Measurements from ENCODE around the gene KCNMA1. TPM values are rescaled to one million over a fixed set of nuclear protein-coding genes. Genes with fewer than 3 reads are reported as not detected.

KCNMA1 gene
- total RNA-seq, 1 experiment from 2014 or later = 0.45 TPM

GRCh38 chr10:77474939-77475338 is 162.7 kb downstream of the KCNMA1 start:
- DNase-seq = no peak
- BruUV-seq (replicated peaks) = no TSS peak
- intact Hi-C loops (cut with micrococcal nuclease; ENCODE audit: unreplicated experiment) = no loop called here
- CTCF ChIA-PET = no interaction called here
- peaks cover 39% of the 10 kb centered on the region for H3K27me3 Mint-ChIP-seq (ENCODE audit: unreplicated experiment)
- no peaks in the 10 kb centered on the region for H3K9me3 Mint-ChIP-seq (ENCODE audit: low read depth, unreplicated experiment)
- H3K4me3 Mint-ChIP-seq (ENCODE audit: low read depth, unreplicated experiment) = no peak overlapping the region
- H3K36me3 Mint-ChIP-seq (ENCODE audit: insufficient read depth, unreplicated experiment) = no peaks in the 10 kb centered on the region
- H3K27ac Mint-ChIP-seq (ENCODE audit: unreplicated experiment) = no peak overlapping the region
- no peak for TF ChIP-seq CTCF (IDR thresholded peaks at IDR 0.05; ENCODE audit: unreplicated experiment)
- peaks cover 7% of the 10 kb centered on the region for H3K4me1 Mint-ChIP-seq (ENCODE audit: low read depth, unreplicated experiment)

GRCh38 chr10:77474386-77474785 is 163.2 kb downstream of the KCNMA1 start:
- DNase-seq = no peak
- no peaks in the 10 kb centered on the region for H3K36me3 Mint-ChIP-seq (ENCODE audit: insufficient read depth, unreplicated experiment)
- no peak for TF ChIP-seq CTCF (IDR thresholded peaks at IDR 0.05; ENCODE audit: unreplicated experiment)
- no peak overlapping the region for H3K27ac Mint-ChIP-seq (ENCODE audit: unreplicated experiment)
- H3K4me1 Mint-ChIP-seq (ENCODE audit: low read depth, unreplicated experiment) = peaks cover 1% of the 10 kb centered on the region
- no TSS peak for BruUV-seq (replicated peaks)
- CTCF ChIA-PET = no interaction called here
- H3K9me3 Mint-ChIP-seq (ENCODE audit: low read depth, unreplicated experiment) = no peaks in the 10 kb centered on the region
- peaks cover 33% of the 10 kb centered on the region for H3K27me3 Mint-ChIP-seq (ENCODE audit: unreplicated experiment)
- H3K4me3 Mint-ChIP-seq (ENCODE audit: low read depth, unreplicated experiment) = no peak overlapping the region
- intact Hi-C loops (cut with micrococcal nuclease; ENCODE audit: unreplicated experiment) = no loop called here

- H3K27ac Mint-ChIP-seq (ENCODE audit: unreplicated experiment) = no peak overlapping the region
Measured at GRCh38 chr10:77472146-77472545, 165.5 kb downstream of the KCNMA1 start.

GRCh38 chr10:77471069-77471536 is 166.5 kb downstream of the KCNMA1 start:
- no TSS peak for BruUV-seq (replicated peaks)
- H3K27ac Mint-ChIP-seq (ENCODE audit: unreplicated experiment) = no peak overlapping the region
- H3K4me1 Mint-ChIP-seq (ENCODE audit: low read depth, unreplicated experiment) = no peaks in the 10 kb centered on the region
- H3K27me3 Mint-ChIP-seq (ENCODE audit: unreplicated experiment) = peaks cover 10% of the 10 kb centered on the region
- intact Hi-C loops (cut with micrococcal nuclease; ENCODE audit: unreplicated experiment) = no loop called here
- H3K4me3 Mint-ChIP-seq (ENCODE audit: low read depth, unreplicated experiment) = no peak overlapping the region
- CTCF ChIA-PET = no interaction called here
- H3K9me3 Mint-ChIP-seq (ENCODE audit: low read depth, unreplicated experiment) = no peaks in the 10 kb centered on the region
- H3K36me3 Mint-ChIP-seq (ENCODE audit: insufficient read depth, unreplicated experiment) = no peaks in the 10 kb centered on the region
- TF ChIP-seq CTCF (IDR thresholded peaks at IDR 0.05; ENCODE audit: unreplicated experiment) = no peak
- no peak for DNase-seq

More at GRCh38 chr10:77472146-77472545, 165.5 kb downstream of the KCNMA1 start:
- Mint-ChIP-seq H3K36me3 (ENCODE audit: insufficient read depth, unreplicated experiment) (no peaks in the 10 kb centered on the region), H3K4me3 (ENCODE audit: low read depth, unreplicated experiment) (no peak overlapping the region), H3K27me3 (ENCODE audit: unreplicated experiment) (peaks cover 11% of the 10 kb centered on the region), H3K9me3 (ENCODE audit: low read depth, unreplicated experiment) (no peaks in the 10 kb centered on the region), H3K4me1 (ENCODE audit: low read depth, unreplicated experiment) (no peaks in the 10 kb centered on the region)
- TF ChIP-seq CTCF (IDR thresholded peaks at IDR 0.05; ENCODE audit: unreplicated experiment) = no peak
- no peak for DNase-seq
- BruUV-seq (replicated peaks) = no TSS peak
- intact Hi-C loops (cut with micrococcal nuclease; ENCODE audit: unreplicated experiment) = no loop called here
- CTCF ChIA-PET = no interaction called here
